ENCODE results near the gene CORO1C.

CORO1C gene

DNA sequence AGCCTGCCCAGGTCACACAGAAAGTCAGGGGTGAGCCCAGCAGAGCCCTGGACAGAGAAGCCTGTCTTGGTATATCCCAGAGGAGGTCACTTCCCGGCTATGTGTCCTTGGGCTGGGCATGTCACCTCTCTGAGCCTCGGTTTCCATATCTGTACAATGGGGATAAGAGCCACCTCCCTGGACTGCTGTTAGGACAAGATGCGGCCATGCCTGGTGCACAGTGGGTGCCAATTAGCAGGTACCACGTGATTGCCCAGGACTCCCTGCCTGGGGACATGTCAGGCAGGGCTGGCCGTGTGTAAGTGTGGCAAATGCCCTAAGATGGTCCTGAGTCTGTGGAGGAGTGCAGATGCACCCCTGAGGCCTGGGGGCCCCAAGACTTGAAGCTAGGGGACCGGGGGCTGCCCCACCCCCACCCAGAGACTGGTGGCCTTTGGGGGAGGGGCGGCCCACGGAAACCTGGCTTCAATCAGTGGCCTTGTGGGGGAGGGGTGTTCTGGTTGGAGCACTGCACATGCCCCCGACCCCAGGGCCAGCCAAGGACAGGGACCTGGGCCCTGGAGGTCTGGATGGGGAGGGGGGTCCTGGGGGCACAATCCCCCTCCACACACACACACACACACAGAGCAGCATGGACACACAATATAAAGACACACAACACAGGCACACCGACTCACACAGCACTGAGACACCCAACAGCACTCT is 134.3 kb downstream of the CORO1C start:
- DNase-seq: no peak

- no peak for DNase-seq
Observed at GRCh38 chr12:108595711-108596647, 135.3 kb downstream of the CORO1C start.

Measured in activated CD8-positive, alpha-beta memory T cell treated with anti-CD3 and anti-CD28 coated beads for 24 hours (primary cell).